WTC11 (cell line): Measurements from ENCODE around the gene RBM48. TPM values are rescaled to one million over a fixed set of nuclear protein-coding genes. Genes with fewer than 3 reads are reported as not detected.

Experiments used
- ATAC-seq: fragments of 200-7000 bp; cut with Tn5 transposase; 2 replicates; pipeline ENCODE4 v1.10.0; 2021; ENCODE audit warnings: mild to moderate bottlenecking, moderate library complexity
- CTCF ChIA-PET: fragments of 300-600 bp; sonication (Branson Sonifier 250); formaldehyde crosslinking; loops from one replicate; lab custom pipeline; 2021; ENCODE audit warnings: antibody characterized with exemption; lab: Charles Lee
- POLR2A ChIA-PET: fragments of 350-600 bp; sonication (Branson Sonifier 250); formaldehyde crosslinking; loops from one replicate; lab custom pipeline; 2021; ENCODE audit warnings: antibody characterized with exemption; lab: Charles Lee
- DNase-seq: peaks from one replicate; pipeline ENCODE4 v3.0.0; 2021; ENCODE audit warnings: low spot score
- H3K27ac Mint-ChIP-seq: 2 replicates; pipeline ENCODE4 v1.8.0; 2021; ENCODE audit warnings: mixed read lengths
- H3K27me3 Mint-ChIP-seq: 2 replicates; pipeline ENCODE4 v1.8.0; 2021; ENCODE audit warnings: low read depth, mild to moderate bottlenecking, moderate library complexity, mixed read lengths
- H3K36me3 Mint-ChIP-seq: 2 replicates; pipeline ENCODE4 v1.8.0; 2021; ENCODE audit warnings: mixed read lengths
- H3K4me1 Mint-ChIP-seq: 2 replicates; pipeline ENCODE4 v1.8.0; 2022; ENCODE audit warnings: mixed read lengths
- H3K4me3 Mint-ChIP-seq: 2 replicates; pipeline ENCODE4 v1.8.0; 2021; ENCODE audit warnings: mild to moderate bottlenecking, moderate library complexity, mixed read lengths
- H3K9me3 Mint-ChIP-seq: 2 replicates; pipeline ENCODE4 v1.8.0; 2021; ENCODE audit warnings: mixed read lengths
- FOXP1 ChIP-seq: sonication (generic); formaldehyde crosslinking; IDR thresholded peaks from 2 replicates; pipeline ENCODE4 v1.8.0; 2022; ENCODE audit warnings: missing genetic modification reagents, mild to moderate bottlenecking, moderate library complexity, borderline replicate concordance
- JUN ChIP-seq: sonication (generic); formaldehyde crosslinking; IDR thresholded peaks from 2 replicates; pipeline ENCODE4 v1.8.0; 2023; ENCODE audit warnings: mild to moderate bottlenecking, missing genetic modification reagents
- NR2C2 ChIP-seq: sonication (generic); formaldehyde crosslinking; IDR thresholded peaks from 2 replicates; pipeline ENCODE4 v1.8.0; 2022; ENCODE audit warnings: mild to moderate bottlenecking, missing genetic modification reagents
- OVOL2 ChIP-seq: fragments of 250-450 bp; sonication (Bioruptor Pico); IDR thresholded peaks from 2 replicates; pipeline ENCODE4 v1.9.0; 2021; ENCODE audit warnings: mild to moderate bottlenecking, borderline replicate concordance
- SMAD4 ChIP-seq: sonication (generic); formaldehyde crosslinking; IDR thresholded peaks from 2 replicates; pipeline ENCODE4 v1.8.0; 2022; ENCODE audit warnings: mild to moderate bottlenecking, missing genetic modification reagents
- TCF7 ChIP-seq: sonication (generic); formaldehyde crosslinking; IDR thresholded peaks from 2 replicates; pipeline ENCODE4 v1.8.0; 2022; ENCODE audit warnings: mild to moderate bottlenecking, low read depth, missing genetic modification reagents, moderate library complexity
- ZNF121 ChIP-seq: sonication (generic); formaldehyde crosslinking; IDR thresholded peaks from 2 replicates; pipeline ENCODE4 v1.8.0; 2023; ENCODE audit warnings: missing genetic modification reagents
- ZNF232 ChIP-seq: sonication (generic); formaldehyde crosslinking; IDR thresholded peaks from 2 replicates; pipeline ENCODE4 v1.8.0; 2022; ENCODE audit warnings: mild to moderate bottlenecking, missing genetic modification reagents
- total RNA-seq: library from RNA; stranded (reverse); gene quantifications from 3 replicates; pipeline ENCODE4 v1.2.3, GENCODE V29; 2021
- TF ChIP-seq, protein P1 (sequence below): sonication (generic); formaldehyde crosslinking; IDR thresholded peaks from 2 replicates; pipeline ENCODE4 v1.8.1; 2022; ENCODE audit warnings: mild to moderate bottlenecking, moderate library complexity, missing genetic modification reagents
- TF ChIP-seq, protein P2 (sequence below): sonication (generic); formaldehyde crosslinking; IDR thresholded peaks from 2 replicates; pipeline ENCODE4 v1.8.0; 2023; ENCODE audit warnings: missing genetic modification reagents, mild to moderate bottlenecking, borderline replicate concordance
- TF ChIP-seq, protein P3 (sequence below): sonication (generic); formaldehyde crosslinking; IDR thresholded peaks from 2 replicates; pipeline ENCODE4 v1.8.1; 2023; ENCODE audit warnings: mild to moderate bottlenecking, missing genetic modification reagents, borderline replicate concordance
- TF ChIP-seq, protein P4 (sequence below): sonication (generic); formaldehyde crosslinking; IDR thresholded peaks from 2 replicates; pipeline ENCODE4 v1.8.0; 2023; ENCODE audit warnings: mild to moderate bottlenecking, missing genetic modification reagents
- TF ChIP-seq, protein P5 (sequence below): fragments of 250-450 bp; sonication (Bioruptor Pico); IDR thresholded peaks from 2 replicates; pipeline ENCODE4 v1.9.0; 2021; ENCODE audit warnings: mild to moderate bottlenecking
- TF ChIP-seq, protein P6 (sequence below): fragments of 250-450 bp; sonication (Bioruptor Pico); IDR thresholded peaks from 2 replicates; pipeline ENCODE4 v1.9.0; 2021; ENCODE audit warnings: moderate library complexity, mild to moderate bottlenecking, inconsistent platforms, borderline replicate concordance
- TF ChIP-seq, protein P7 (sequence below): sonication (generic); formaldehyde crosslinking; IDR thresholded peaks from 2 replicates; pipeline ENCODE4 v1.8.1; 2023; ENCODE audit warnings: mild to moderate bottlenecking, missing genetic modification reagents, moderate library complexity

Gene RBM48
- total RNA-seq, 1 experiment from 2014 or later: 8.0 TPM

DNA sequence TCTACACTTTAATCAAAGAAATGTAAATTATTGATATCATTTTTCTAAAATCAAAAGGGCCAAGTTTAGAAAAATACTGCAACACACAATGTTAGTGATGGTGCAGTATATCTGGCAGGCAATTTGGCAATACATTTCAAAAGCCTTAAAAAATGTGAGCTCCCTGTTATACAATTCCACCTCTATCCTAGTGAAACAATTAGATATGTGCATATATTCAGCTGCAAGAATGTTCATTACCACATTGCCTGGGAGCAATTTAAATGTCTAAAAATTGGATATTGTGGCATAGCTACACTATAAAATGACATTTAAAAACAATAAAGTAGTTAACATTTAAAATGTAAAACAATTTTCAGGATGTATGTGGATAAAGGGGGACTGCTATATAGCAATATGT lies 40.8 kb upstream of the RBM48 start (continued):
- TF ChIP-seq, protein P1, sequence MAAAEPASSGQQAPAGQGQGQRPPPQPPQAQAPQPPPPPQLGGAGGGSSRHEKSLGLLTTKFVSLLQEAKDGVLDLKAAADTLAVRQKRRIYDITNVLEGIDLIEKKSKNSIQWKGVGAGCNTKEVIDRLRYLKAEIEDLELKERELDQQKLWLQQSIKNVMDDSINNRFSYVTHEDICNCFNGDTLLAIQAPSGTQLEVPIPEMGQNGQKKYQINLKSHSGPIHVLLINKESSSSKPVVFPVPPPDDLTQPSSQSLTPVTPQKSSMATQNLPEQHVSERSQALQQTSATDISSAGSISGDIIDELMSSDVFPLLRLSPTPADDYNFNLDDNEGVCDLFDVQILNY (CRISPR knock-in tag): no peak
- TF ChIP-seq, protein P2, sequence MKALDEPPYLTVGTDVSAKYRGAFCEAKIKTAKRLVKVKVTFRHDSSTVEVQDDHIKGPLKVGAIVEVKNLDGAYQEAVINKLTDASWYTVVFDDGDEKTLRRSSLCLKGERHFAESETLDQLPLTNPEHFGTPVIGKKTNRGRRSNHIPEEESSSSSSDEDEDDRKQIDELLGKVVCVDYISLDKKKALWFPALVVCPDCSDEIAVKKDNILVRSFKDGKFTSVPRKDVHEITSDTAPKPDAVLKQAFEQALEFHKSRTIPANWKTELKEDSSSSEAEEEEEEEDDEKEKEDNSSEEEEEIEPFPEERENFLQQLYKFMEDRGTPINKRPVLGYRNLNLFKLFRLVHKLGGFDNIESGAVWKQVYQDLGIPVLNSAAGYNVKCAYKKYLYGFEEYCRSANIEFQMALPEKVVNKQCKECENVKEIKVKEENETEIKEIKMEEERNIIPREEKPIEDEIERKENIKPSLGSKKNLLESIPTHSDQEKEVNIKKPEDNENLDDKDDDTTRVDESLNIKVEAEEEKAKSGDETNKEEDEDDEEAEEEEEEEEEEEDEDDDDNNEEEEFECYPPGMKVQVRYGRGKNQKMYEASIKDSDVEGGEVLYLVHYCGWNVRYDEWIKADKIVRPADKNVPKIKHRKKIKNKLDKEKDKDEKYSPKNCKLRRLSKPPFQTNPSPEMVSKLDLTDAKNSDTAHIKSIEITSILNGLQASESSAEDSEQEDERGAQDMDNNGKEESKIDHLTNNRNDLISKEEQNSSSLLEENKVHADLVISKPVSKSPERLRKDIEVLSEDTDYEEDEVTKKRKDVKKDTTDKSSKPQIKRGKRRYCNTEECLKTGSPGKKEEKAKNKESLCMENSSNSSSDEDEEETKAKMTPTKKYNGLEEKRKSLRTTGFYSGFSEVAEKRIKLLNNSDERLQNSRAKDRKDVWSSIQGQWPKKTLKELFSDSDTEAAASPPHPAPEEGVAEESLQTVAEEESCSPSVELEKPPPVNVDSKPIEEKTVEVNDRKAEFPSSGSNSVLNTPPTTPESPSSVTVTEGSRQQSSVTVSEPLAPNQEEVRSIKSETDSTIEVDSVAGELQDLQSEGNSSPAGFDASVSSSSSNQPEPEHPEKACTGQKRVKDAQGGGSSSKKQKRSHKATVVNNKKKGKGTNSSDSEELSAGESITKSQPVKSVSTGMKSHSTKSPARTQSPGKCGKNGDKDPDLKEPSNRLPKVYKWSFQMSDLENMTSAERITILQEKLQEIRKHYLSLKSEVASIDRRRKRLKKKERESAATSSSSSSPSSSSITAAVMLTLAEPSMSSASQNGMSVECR: no peak

DNA sequence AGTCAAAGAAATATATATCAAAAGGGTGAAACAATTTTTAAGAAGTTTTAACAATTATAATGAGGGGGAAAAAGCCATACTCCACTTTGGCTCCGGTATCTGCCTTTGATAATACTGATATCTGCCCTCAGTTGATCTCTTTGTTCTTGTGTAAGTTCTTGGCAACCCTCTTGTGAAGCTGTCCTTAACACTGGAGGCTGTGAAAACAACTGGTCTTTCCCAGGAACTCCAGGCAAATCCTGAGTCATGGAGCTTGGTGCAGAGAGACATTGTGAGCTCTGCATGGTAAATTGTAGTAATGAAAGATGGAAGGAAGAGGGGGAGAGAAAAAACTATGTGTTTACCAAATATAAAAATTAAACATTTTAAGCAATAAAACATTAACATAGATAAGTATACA lies 39.0 kb upstream of the RBM48 start:
- POLR2A ChIA-PET: no interaction called here
- H3K4me1 Mint-ChIP-seq: no peaks in the 10 kb centered on the region

More for the DNA sequence above, 39.0 kb upstream of the RBM48 start:
- Mint-ChIP-seq H3K27ac (no peak overlapping the region), H3K9me3 (no peaks in the 10 kb centered on the region), H3K36me3 (peaks cover 46% of the 10 kb centered on the region), H3K27me3 (no peaks in the 10 kb centered on the region), H3K4me3 (no peak overlapping the region)
- CTCF ChIA-PET: interaction anchor here (1.0 kb wide), 1 partner anchor 28 kb away, joined by 3 read pairs; no protein-coding TSS in a partner anchor
- no peak for ATAC-seq
- TF ChIP-seq, protein P3, sequence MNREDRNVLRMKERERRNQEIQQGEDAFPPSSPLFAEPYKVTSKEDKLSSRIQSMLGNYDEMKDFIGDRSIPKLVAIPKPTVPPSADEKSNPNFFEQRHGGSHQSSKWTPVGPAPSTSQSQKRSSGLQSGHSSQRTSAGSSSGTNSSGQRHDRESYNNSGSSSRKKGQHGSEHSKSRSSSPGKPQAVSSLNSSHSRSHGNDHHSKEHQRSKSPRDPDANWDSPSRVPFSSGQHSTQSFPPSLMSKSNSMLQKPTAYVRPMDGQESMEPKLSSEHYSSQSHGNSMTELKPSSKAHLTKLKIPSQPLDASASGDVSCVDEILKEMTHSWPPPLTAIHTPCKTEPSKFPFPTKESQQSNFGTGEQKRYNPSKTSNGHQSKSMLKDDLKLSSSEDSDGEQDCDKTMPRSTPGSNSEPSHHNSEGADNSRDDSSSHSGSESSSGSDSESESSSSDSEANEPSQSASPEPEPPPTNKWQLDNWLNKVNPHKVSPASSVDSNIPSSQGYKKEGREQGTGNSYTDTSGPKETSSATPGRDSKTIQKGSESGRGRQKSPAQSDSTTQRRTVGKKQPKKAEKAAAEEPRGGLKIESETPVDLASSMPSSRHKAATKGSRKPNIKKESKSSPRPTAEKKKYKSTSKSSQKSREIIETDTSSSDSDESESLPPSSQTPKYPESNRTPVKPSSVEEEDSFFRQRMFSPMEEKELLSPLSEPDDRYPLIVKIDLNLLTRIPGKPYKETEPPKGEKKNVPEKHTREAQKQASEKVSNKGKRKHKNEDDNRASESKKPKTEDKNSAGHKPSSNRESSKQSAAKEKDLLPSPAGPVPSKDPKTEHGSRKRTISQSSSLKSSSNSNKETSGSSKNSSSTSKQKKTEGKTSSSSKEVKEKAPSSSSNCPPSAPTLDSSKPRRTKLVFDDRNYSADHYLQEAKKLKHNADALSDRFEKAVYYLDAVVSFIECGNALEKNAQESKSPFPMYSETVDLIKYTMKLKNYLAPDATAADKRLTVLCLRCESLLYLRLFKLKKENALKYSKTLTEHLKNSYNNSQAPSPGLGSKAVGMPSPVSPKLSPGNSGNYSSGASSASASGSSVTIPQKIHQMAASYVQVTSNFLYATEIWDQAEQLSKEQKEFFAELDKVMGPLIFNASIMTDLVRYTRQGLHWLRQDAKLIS (CRISPR knock-in tag): no peak
- no peak for TF ChIP-seq JUN (CRISPR knock-in tag)
- TF ChIP-seq ZNF232: no peak
- TF ChIP-seq, protein P4, sequence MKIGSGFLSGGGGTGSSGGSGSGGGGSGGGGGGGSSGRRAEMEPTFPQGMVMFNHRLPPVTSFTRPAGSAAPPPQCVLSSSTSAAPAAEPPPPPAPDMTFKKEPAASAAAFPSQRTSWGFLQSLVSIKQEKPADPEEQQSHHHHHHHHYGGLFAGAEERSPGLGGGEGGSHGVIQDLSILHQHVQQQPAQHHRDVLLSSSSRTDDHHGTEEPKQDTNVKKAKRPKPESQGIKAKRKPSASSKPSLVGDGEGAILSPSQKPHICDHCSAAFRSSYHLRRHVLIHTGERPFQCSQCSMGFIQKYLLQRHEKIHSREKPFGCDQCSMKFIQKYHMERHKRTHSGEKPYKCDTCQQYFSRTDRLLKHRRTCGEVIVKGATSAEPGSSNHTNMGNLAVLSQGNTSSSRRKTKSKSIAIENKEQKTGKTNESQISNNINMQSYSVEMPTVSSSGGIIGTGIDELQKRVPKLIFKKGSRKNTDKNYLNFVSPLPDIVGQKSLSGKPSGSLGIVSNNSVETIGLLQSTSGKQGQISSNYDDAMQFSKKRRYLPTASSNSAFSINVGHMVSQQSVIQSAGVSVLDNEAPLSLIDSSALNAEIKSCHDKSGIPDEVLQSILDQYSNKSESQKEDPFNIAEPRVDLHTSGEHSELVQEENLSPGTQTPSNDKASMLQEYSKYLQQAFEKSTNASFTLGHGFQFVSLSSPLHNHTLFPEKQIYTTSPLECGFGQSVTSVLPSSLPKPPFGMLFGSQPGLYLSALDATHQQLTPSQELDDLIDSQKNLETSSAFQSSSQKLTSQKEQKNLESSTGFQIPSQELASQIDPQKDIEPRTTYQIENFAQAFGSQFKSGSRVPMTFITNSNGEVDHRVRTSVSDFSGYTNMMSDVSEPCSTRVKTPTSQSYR (CRISPR knock-in tag): no peak
- TF ChIP-seq, protein P5, sequence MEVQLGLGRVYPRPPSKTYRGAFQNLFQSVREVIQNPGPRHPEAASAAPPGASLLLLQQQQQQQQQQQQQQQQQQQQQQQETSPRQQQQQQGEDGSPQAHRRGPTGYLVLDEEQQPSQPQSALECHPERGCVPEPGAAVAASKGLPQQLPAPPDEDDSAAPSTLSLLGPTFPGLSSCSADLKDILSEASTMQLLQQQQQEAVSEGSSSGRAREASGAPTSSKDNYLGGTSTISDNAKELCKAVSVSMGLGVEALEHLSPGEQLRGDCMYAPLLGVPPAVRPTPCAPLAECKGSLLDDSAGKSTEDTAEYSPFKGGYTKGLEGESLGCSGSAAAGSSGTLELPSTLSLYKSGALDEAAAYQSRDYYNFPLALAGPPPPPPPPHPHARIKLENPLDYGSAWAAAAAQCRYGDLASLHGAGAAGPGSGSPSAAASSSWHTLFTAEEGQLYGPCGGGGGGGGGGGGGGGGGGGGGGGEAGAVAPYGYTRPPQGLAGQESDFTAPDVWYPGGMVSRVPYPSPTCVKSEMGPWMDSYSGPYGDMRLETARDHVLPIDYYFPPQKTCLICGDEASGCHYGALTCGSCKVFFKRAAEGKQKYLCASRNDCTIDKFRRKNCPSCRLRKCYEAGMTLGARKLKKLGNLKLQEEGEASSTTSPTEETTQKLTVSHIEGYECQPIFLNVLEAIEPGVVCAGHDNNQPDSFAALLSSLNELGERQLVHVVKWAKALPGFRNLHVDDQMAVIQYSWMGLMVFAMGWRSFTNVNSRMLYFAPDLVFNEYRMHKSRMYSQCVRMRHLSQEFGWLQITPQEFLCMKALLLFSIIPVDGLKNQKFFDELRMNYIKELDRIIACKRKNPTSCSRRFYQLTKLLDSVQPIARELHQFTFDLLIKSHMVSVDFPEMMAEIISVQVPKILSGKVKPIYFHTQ (CRISPR knock-in tag): no peak
- TF ChIP-seq, protein P6, sequence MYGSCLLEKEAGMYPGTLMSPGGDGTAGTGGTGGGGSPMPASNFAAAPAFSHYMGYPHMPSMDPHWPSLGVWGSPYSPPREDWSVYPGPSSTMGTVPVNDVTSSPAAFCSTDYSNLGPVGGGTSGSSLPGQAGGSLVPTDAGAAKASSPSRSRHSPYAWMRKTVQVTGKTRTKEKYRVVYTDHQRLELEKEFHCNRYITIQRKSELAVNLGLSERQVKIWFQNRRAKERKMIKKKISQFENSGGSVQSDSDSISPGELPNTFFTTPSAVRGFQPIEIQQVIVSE (CRISPR knock-in tag): no peak
- no peak for TF ChIP-seq ZNF121 (CRISPR knock-in tag)
- no peak for TF ChIP-seq TCF7 (CRISPR knock-in tag)
- TF ChIP-seq, protein P7, sequence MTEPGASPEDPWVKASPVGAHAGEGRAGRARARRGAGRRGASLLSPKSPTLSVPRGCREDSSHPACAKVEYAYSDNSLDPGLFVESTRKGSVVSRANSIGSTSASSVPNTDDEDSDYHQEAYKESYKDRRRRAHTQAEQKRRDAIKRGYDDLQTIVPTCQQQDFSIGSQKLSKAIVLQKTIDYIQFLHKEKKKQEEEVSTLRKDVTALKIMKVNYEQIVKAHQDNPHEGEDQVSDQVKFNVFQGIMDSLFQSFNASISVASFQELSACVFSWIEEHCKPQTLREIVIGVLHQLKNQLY (CRISPR knock-in tag): no peak
- TF ChIP-seq FOXP1: no peak
- TF ChIP-seq NR2C2 (CRISPR knock-in tag): no peak
- no peak for TF ChIP-seq SMAD4
- TF ChIP-seq OVOL2 (CRISPR knock-in tag): no peak
- DNase-seq: no peak
